CD8-positive, alpha-beta memory T cell (primary cell): Measurements from ENCODE around the gene EHMT2. TPM values are rescaled to one million over a fixed set of nuclear protein-coding genes. Genes with fewer than 3 reads are reported as not detected.

Experiments
- CTCF ChIA-PET: fragments of 350-600 bp; sonication (Branson Sonifier 250); formaldehyde crosslinking; loops from one replicate; lab custom pipeline; 2021; ENCODE audit warnings: antibody characterized with exemption; lab: Charles Lee
- POLR2A ChIA-PET: fragments of 350-600 bp; sonication (Branson Sonifier 250); formaldehyde crosslinking; loops from one replicate; lab custom pipeline; 2021; ENCODE audit warnings: antibody characterized with exemption; lab: Charles Lee
- DNase-seq, 5 donors: peaks; one replicate each; pipeline versions ENCODE4 v3.0.0 to v3.0.0-alpha.2; 2020 to 2022; ENCODE audit warnings: mixed read lengths in 1 of 5
- H3K27ac ChIP-seq: one replicate; pipeline ENCODE4 v1.7.0; 2013; ENCODE audit warnings: low read depth, mild to moderate bottlenecking, low read length, moderate library complexity
- H3K27me3 ChIP-seq: 2 replicates; pipeline ENCODE4 v1.7.0; 2013; ENCODE audit warnings: low read length, mild to moderate bottlenecking; ENCODE audit not compliant: insufficient read depth, poor library complexity, severe bottlenecking
- H3K36me3 ChIP-seq: 2 replicates; pipeline ENCODE4 v1.7.0; 2013; ENCODE audit warnings: mild to moderate bottlenecking, low read length, moderate library complexity; ENCODE audit not compliant: insufficient read depth
- H3K4me1 ChIP-seq: 2 replicates; pipeline ENCODE4 v1.7.0; 2013; ENCODE audit warnings: mild to moderate bottlenecking, low read length, moderate library complexity; ENCODE audit not compliant: insufficient read depth
- H3K4me3 ChIP-seq: 2 replicates; pipeline ENCODE4 v1.7.0; 2013; ENCODE audit warnings: mild to moderate bottlenecking, low read length
- H3K9me3 ChIP-seq: 2 replicates; pipeline ENCODE4 v1.7.0; 2013; ENCODE audit warnings: mild to moderate bottlenecking, low read length
- H3K27ac Mint-ChIP-seq, 8 donors: one replicate each; pipeline ENCODE4 v1.8.0; 2020 to 2021; ENCODE audit warnings: mixed read lengths in 8 of 8, mild to moderate bottlenecking in 6 of 8, inconsistent platforms in 3 of 8, moderate library complexity in 3 of 8
- H3K27me3 Mint-ChIP-seq, 2 donors: one replicate each; pipeline ENCODE4 v1.8.0; 2020 to 2021; ENCODE audit warnings: mixed read lengths in 2 of 2, mild to moderate bottlenecking in 1 of 2, moderate library complexity in 1 of 2
- H3K36me3 Mint-ChIP-seq, 3 donors: one replicate each; pipeline ENCODE4 v1.8.0; 2020 to 2021; ENCODE audit warnings: mixed read lengths in 3 of 3, inconsistent platforms in 1 of 3, mild to moderate bottlenecking in 1 of 3
- H3K4me1 Mint-ChIP-seq, 3 donors: one replicate each; pipeline ENCODE4 v1.8.0; 2020 to 2021; ENCODE audit warnings: mixed read lengths in 3 of 3, inconsistent platforms in 1 of 3, mild to moderate bottlenecking in 1 of 3
- H3K4me3 Mint-ChIP-seq, 7 donors: one replicate each; pipeline ENCODE4 v1.8.0; 2020 to 2021; ENCODE audit warnings: mixed read lengths in 7 of 7, mild to moderate bottlenecking in 6 of 7, moderate library complexity in 4 of 7, inconsistent platforms in 2 of 7
- H3K9me3 Mint-ChIP-seq, 5 donors: one replicate each; pipeline ENCODE4 v1.8.0; 2020 to 2022; ENCODE audit warnings: mixed read lengths in 5 of 5, mild to moderate bottlenecking in 3 of 5, moderate library complexity in 2 of 5, inconsistent platforms in 1 of 5
- polyA plus RNA-seq: library from polyadenylated mRNA; unstranded; fragments of 300-500 nt; fragmentation: Illumina TruSeq; gene quantifications from one replicate; pipeline ENCODE4 v1.2.3, GENCODE V29; 2021
- total RNA-seq, 2 experiments: library from RNA; stranded (reverse); gene quantifications; one replicate each; pipeline ENCODE4 v1.2.3, GENCODE V29; 2021

Gene EHMT2
- total RNA-seq (10 to 100 TPM; 71.6 to 72.4 TPM), polyA plus RNA-seq (51.6 TPM)

GRCh38 chr6:31897612-31898382 lies at the start of gene EHMT2:
Gene EHMT2, minus strand, starts transcription at chr6:31897698. Its CDS starts 21 bp downstream, at chr6:31897677.
- Mint-ChIP-seq H3K27ac (peak within 1 kb of the TSS; percentile 92 to 98 (median 96)), H3K4me1 (peaks cover 27 to 48% (median 39%) of the 10 kb centered on the region in 3 donors), H3K4me3 (peak within 1 kb of the TSS; percentile 91 to 99 (median 97)), H3K27me3 (no peaks in the 10 kb centered on the region), H3K9me3 (no peaks in the 10 kb centered on the region), H3K36me3 (peaks cover 0 to 41% (median 4%) of the 10 kb centered on the region in 3 donors)
- Histone ChIP-seq H3K27me3 (no peaks in the 10 kb centered on the region), H3K36me3 (peaks cover 8% of the 10 kb centered on the region), H3K9me3 (no peaks in the 10 kb centered on the region), H3K27ac (peak within 1 kb of the TSS; percentile 82), H3K4me1 (peaks cover 39% of the 10 kb centered on the region), H3K4me3 (peak within 1 kb of the TSS; percentile 94)
- peak; percentile 79 to 89 (median 81) for DNase-seq
- ChIA-PET CTCF (interaction anchor here (0.8 to 2.4 kb wide), 7 partner anchors 9 to 311 kb away, joined by 3 to 11 read pairs (median 3); partner anchors contain the start of genes LST1, NEU1 and SKIC2), POLR2A (interaction anchor here (0.6 to 1.9 kb wide), 10 partner anchors 10 to 1676 kb away, joined by 3 to 13 read pairs (median 6); partner anchors contain the start of genes DDX39B and NEU1)

GRCh38 chr6:31947070-31947675 lies 49.7 kb upstream of the EHMT2 start:
- no peak overlapping the region for H3K4me3 Mint-ChIP-seq
- Histone ChIP-seq H3K36me3 (no peaks in the 10 kb centered on the region), H3K27ac (no peak overlapping the region), H3K27me3 (peaks cover 3% of the 10 kb centered on the region), H3K4me3 (no peak overlapping the region), H3K9me3 (no peaks in the 10 kb centered on the region), H3K4me1 (no peaks in the 10 kb centered on the region)
- no peak for DNase-seq
- H3K9me3 Mint-ChIP-seq: no peaks in the 10 kb centered on the region
- no peaks in the 10 kb centered on the region for H3K4me1 Mint-ChIP-seq
- no peak overlapping the region for H3K27ac Mint-ChIP-seq
- peaks cover 12 to 24% of the 10 kb centered on the region in 2 donors for H3K27me3 Mint-ChIP-seq
- H3K36me3 Mint-ChIP-seq: peaks cover 0 to 15% (median 0%) of the 10 kb centered on the region in 3 donors
- ChIA-PET CTCF (no interaction called here), POLR2A (no interaction called here)

GRCh38 chr6:31946370-31946885 lies 48.9 kb upstream of the EHMT2 start:
- no peaks in the 10 kb centered on the region for H3K9me3 Mint-ChIP-seq

GRCh38 chr6:31945507-31946369 lies 48.2 kb upstream of the EHMT2 start, which contains the start of gene CFB:
Gene CFB, plus strand, starts transcription at chr6:31946095. Its CDS starts 127 bp downstream, at chr6:31946222.
- Histone ChIP-seq H3K9me3 (no peaks in the 10 kb centered on the region), H3K4me1 (no peaks in the 10 kb centered on the region), H3K27me3 (peaks cover 3% of the 10 kb centered on the region), H3K36me3 (no peaks in the 10 kb centered on the region), H3K27ac (no peak within 1 kb of the TSS), H3K4me3 (no peak within 1 kb of the TSS)
- Mint-ChIP-seq H3K27me3 (peaks cover 13 to 27% of the 10 kb centered on the region in 2 donors), H3K36me3 (peaks cover 0 to under 1% (median 0%) of the 10 kb centered on the region in 3 donors), H3K4me1 (no peaks in the 10 kb centered on the region), H3K9me3 (no peaks in the 10 kb centered on the region), H3K27ac (peak within 1 kb of the TSS in 1 of 8 donors; percentile 58), H3K4me3 (no peak within 1 kb of the TSS)
- ChIA-PET POLR2A (no interaction called here), CTCF (no interaction called here)
- no peak for DNase-seq

More at GRCh38 chr6:31946370-31946885, 48.9 kb upstream of the EHMT2 start:
- Histone ChIP-seq H3K27me3 (peaks cover 3% of the 10 kb centered on the region), H3K4me1 (no peaks in the 10 kb centered on the region), H3K4me3 (no peak overlapping the region), H3K36me3 (no peaks in the 10 kb centered on the region), H3K9me3 (no peaks in the 10 kb centered on the region), H3K27ac (no peak overlapping the region)
- ChIA-PET POLR2A (no interaction called here), CTCF (no interaction called here)
- Mint-ChIP-seq H3K27me3 (peaks cover 12 to 27% of the 10 kb centered on the region in 2 donors), H3K36me3 (peaks cover 0 to 8% (median 0%) of the 10 kb centered on the region in 3 donors), H3K4me3 (no peak overlapping the region), H3K4me1 (no peaks in the 10 kb centered on the region), H3K27ac (no peak overlapping the region)
- DNase-seq: no peak

GRCh38 chr6:31945154-31945506 lies 47.6 kb upstream of the EHMT2 start:
- H3K9me3 ChIP-seq: no peaks in the 10 kb centered on the region
- H3K36me3 ChIP-seq: no peaks in the 10 kb centered on the region
- no peak overlapping the region for H3K4me3 ChIP-seq
- DNase-seq: no peak
- no peak overlapping the region for H3K27ac ChIP-seq
- peaks cover 14 to 33% of the 10 kb centered on the region in 2 donors for H3K27me3 Mint-ChIP-seq
- peaks cover 3% of the 10 kb centered on the region for H3K27me3 ChIP-seq
- H3K4me3 Mint-ChIP-seq: no peak overlapping the region
- no peaks in the 10 kb centered on the region for H3K9me3 Mint-ChIP-seq
- ChIA-PET POLR2A (no interaction called here), CTCF (no interaction called here)
- no peaks in the 10 kb centered on the region for H3K36me3 Mint-ChIP-seq
- H3K4me1 Mint-ChIP-seq: no peaks in the 10 kb centered on the region
- H3K27ac Mint-ChIP-seq: peak overlapping the region in 1 of 8 donors; percentile 47
- no peaks in the 10 kb centered on the region for H3K4me1 ChIP-seq

- Mint-ChIP-seq H3K4me3 (no peak overlapping the region), H3K4me1 (no peaks in the 10 kb centered on the region), H3K36me3 (no peaks in the 10 kb centered on the region), H3K27ac (no peak overlapping the region), H3K9me3 (no peaks in the 10 kb centered on the region), H3K27me3 (peaks cover 14 to 37% of the 10 kb centered on the region in 2 donors)
- Histone ChIP-seq H3K27me3 (peaks cover 3% of the 10 kb centered on the region), H3K4me1 (no peaks in the 10 kb centered on the region), H3K4me3 (no peak overlapping the region), H3K27ac (no peak overlapping the region), H3K36me3 (no peaks in the 10 kb centered on the region), H3K9me3 (no peaks in the 10 kb centered on the region)
- ChIA-PET CTCF (interaction anchor here (1.3 kb wide), 1 partner anchor 8 kb away, joined by 4 read pairs; no protein-coding TSS in a partner anchor), POLR2A (no interaction called here)
- no peak for DNase-seq
These were observed 46.2 kb upstream of the EHMT2 start for GRCh38 chr6:31943742-31944141.

- no peak overlapping the region for H3K27ac ChIP-seq
- Mint-ChIP-seq H3K36me3 (no peaks in the 10 kb centered on the region), H3K4me3 (no peak overlapping the region), H3K27ac (peak overlapping the region in 1 of 8 donors; percentile 71), H3K4me1 (no peaks in the 10 kb centered on the region), H3K9me3 (no peaks in the 10 kb centered on the region), H3K27me3 (peaks cover 14 to 31% of the 10 kb centered on the region in 2 donors)
- H3K36me3 ChIP-seq: no peaks in the 10 kb centered on the region
- no peak for DNase-seq
- POLR2A ChIA-PET: no interaction called here
- H3K4me1 ChIP-seq: no peaks in the 10 kb centered on the region
- CTCF ChIA-PET: no interaction called here
- peaks cover 3% of the 10 kb centered on the region for H3K27me3 ChIP-seq
- no peak overlapping the region for H3K4me3 ChIP-seq
- H3K9me3 ChIP-seq: no peaks in the 10 kb centered on the region
These were observed 42.8 kb upstream of the EHMT2 start for GRCh38 chr6:31940256-31940664.
